HG03571 (cell line): ENCODE measurements around the gene TRAPPC2.
A peak's percentile ranks its signal among the peaks of the same experiment; 100 is the strongest.
"Not testable (repeated sequence)": the region's sequence is repeated elsewhere in the genome, so short reads cannot be mapped to it uniquely, and the experiment has no call there.

Experiments
- ATAC-seq: cut with Tn5 transposase; IDR thresholded peaks from one replicate; pipeline ENCODE4 v1.9.1; 2021; ENCODE audit not compliant: unreplicated experiment

The TRAPPC2 gene

DNA sequence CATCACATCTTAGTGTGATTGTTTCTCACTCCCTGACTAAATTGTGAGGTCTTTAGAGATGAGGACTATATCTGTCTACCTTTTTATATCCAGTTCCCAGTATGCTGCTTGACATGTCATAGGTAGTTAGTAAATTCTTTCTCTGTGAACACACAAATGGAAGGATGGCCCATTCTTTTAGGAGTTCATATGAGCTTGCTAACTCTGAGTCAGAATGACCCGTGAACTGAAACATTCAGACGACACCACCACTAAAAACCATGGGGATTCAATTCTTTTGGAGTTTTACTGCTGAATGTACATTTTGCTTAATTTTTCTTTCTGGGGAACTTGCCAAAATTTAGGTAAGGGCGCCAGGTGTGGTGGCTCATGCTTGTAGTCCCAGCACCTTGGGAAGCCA lies 14.1 kb upstream of the TRAPPC2 start:
- ATAC-seq: no peak

- no peak for ATAC-seq
Observed at GRCh38 chrX:13747836-13748235, 13.4 kb upstream of the TRAPPC2 start.

DNA sequence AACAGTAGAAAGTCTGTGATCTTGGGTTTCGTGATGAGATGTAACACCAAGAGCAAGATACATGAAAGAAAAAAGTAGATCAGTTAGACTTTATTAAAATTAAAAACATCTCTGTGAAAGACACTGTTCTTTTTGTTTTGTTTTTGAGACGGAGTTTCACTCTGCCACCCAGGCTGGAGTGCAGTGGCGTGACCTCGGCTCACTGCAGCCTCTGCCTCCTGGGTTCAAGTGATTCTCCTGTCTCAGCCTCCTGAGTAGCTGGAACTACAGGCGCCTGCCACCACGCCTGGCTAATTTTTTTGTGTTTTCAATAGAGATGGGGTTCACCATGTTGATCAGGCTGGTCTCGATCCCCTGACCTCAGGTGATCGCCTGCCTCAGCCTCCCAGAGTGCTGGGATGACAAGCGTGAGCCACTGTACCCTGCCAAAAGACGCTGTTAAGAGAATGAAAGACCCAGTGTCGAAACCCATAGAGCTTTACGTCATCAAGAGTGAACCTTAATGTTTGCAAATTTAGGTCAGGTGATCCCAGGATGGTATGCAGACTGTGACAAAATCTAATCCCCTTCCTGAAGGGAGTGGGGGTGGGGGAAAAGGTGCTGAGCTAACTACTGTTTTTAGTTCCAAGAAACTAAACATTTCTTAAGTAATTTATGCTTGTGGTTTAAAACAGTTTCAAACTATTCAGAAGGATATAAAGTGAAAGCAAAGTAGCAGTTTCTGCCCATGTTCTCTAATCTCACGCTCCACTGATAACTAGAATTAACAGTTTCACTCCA lies 8.2 kb upstream of the TRAPPC2 start:
- ATAC-seq: peak; percentile 92

- ATAC-seq: no peak
Observed at GRCh38 chrX:13741695-13742094, 7.3 kb upstream of the TRAPPC2 start.

DNA sequence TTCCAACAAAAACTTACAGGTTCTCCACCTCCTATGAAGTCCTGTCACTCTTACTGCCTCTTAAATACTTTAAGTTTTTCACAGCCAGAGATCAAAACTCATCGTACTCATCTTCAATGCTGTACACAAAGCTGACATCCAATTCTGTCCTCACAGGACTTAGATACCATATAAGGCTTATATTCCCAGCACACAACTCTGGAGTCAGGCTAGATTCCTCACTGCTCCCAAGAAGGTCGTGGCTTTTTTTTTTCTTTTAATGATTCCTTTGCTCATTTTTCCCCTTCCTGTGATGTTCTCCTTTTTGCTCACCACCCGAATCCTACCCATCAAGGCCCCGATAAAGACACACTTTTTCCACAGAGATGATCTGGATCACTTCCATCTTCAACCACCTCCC lies 914 bp downstream of the TRAPPC2 start:
- no peak for ATAC-seq

- ATAC-seq: no peak
Observed at GRCh38 chrX:13732246-13733067, 2.0 kb downstream of the TRAPPC2 start.

GRCh38 chrX:13730523-13730922 lies 3.9 kb downstream of the TRAPPC2 start:
- not testable (repeated sequence) for ATAC-seq

DNA sequence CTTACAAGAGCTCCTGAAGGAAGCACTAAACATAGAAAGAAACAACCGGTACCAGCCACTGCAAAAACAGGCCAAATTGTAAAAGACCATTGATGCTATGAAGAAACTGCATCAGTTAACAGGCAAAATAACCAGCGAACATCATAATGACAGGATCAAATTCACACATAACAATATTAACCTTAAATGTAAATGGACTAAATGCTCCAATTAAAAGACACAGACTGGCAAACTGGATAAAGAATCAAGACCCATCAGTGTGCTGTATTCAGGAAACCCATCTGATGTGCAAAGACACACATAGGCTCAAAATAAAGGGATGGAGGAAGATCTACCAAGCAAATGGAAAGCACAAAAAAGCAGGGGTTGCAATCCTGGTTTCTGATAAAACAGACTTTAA lies 7.8 kb downstream of the TRAPPC2 start:
- not testable (repeated sequence) for ATAC-seq

DNA sequence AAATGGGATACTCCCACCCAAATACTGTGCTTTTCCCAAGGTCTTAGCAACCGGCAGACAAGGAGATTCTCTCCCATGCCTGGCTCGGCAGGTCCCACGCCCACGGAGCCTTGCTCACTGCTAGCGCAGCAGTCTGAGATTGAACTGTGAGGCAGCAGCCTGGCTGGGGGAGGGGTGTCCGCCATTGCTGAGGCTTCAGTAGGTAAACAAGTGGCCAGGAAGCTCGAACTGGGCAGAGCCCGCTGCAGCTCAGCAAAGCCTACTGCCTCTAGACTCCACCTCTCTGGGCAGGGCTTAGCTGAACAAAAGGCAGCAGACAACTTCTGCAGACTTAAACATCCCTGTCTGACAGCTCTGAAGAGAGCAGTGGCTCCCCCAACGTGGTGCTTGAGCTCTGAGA lies 9.5 kb downstream of the TRAPPC2 start:
- not testable (repeated sequence) for ATAC-seq

GRCh38 chrX:13721819-13722519 lies 12.5 kb downstream of the TRAPPC2 start:
- no peak for ATAC-seq

DNA sequence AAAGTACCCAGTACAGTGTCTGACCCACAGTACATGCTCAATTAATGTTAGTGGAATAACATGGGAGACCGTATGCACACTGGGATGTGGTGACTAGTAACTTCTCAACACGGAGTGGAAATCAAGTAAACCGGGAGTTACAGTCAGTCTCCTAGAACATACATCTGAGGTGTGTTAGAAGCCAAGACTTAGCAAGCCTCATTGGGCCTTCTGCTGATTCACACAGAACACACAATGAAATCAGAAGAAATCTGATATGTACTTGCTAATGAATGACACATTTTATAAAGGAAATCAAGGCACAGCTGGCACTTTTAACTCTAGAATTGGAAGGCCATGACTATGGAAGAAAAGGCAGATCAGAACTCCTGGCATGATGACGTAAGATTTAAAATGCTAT lies 13.0 kb downstream of the TRAPPC2 start:
- ATAC-seq: no peak

DNA sequence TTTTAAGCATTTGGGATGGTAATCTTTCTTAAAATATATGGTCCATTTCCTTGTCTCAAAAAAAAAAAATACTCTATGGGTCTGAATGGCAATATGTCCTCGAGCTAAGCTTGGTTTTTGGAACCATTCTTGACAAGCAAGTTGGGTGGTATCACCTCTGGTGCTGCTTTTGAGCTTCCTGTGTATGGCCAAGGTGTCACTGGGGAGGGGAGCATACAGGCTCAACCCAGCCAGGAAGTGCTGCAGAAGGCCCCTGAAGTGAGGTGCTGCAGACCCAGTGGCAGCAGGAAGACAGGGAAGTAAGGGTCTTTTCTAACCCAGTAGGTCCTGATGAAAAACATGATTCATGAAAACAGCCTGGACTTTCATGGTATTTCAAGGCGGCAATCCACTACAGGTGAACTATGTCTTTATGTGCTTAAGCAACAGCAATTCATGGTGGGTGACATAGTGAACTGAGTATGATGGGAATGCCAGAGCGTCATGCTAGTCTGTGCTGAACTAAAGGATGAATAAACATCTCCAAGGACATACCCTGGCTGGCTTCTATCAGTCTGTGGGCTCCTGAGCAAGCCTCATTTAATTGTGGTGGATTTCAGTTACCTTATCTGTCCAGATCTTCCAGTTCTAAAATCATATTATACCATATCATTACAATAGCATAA lies 15.1 kb downstream of the TRAPPC2 start:
- no peak for ATAC-seq

- no peak for ATAC-seq
Observed at GRCh38 chrX:13717700-13718472, 16.5 kb downstream of the TRAPPC2 start.

DNA sequence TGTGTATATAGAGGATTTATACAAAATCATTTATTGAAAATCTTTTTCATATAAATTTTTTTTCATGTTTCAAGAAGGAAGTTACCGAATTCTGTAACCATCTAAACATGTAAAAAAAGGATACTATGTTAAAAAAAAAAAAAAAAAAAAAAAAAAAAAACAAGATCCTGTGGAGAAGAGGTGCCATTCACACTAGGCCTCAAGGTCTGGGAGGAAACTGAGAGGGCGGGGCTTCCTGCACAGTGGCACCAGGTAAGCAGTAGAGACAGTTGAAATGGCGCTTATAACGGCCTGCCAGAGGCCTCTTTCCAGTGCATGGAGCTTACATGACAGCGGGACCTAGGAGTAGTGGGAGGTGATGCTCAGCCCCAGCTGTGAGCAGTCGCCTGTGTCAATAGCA lies 17.5 kb downstream of the TRAPPC2 start:
- no peak for ATAC-seq

DNA sequence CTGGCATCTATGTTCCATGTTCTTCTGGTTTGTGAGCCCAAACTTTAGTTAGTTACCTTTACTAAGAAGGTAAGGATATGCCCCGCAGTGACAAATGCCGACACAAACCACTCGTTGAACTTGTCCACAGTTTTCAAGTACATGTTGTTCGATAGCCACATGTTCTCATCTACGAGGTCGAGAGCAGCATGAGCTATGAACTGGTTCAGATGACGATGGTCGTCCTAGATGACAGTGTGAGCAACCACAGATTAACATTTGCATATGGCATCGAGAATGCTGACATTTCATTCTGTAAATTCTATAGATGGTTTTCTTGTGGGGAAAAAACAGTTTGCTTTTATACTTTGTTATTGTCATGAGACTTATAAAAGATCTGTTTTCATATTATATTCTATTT lies 18.0 kb downstream of the TRAPPC2 start:
- ATAC-seq: no peak

- ATAC-seq: no peak
Observed at GRCh38 chrX:13711141-13711540, 23.3 kb downstream of the TRAPPC2 start.

DNA sequence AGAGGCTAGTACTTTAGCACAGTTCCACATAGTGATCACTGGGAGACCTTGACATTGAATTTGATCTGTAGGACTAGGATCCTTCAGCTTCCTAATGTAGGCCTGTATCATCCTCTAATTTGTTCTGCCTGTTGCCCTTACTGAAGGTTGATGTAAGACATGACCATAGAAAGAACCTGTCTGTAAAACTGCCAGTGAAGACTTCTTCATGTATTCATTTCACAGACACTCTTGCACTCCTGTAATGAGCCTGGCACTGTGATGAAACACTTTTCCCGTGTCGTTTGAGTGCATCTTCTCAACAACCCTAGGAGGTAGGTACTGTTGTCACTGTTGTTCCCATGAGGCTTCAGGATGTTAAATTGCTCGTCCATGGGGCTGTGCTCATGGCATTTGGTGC lies 30.8 kb downstream of the TRAPPC2 start:
- no peak for ATAC-seq

- no peak for ATAC-seq
Observed at GRCh38 chrX:13703135-13703534, 31.3 kb downstream of the TRAPPC2 start.

DNA sequence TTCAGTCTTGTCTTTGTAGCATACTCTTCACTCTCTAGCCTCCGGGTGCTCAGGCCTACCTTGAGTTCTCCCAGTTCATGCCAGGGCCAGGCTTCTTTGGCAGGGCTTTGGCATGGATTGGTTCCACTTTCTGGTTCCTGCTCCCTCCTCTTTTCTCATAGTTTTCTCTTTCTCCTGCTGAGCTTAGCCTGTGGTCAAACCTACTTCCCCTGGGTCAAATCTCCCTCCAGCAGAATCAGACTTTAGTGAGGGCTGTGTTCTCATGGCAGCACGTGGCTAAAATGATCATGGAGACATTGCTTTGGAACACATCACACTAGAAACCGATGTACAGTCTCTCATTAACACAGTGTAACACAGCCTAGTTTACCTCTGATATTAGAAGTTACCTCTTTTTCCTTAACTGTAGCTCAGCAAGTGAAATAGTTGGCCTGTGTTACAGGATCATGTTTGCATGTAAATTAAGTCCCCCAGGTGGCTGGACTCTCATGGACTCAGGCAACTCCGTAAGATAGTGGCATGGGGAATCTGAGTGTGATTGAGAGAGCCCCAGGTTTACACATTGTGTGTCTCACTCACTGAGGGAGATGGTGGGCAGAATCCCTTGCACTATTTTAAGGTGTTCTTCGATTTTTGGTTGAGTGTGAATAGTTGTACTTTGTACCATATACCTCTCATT lies 32.2 kb downstream of the TRAPPC2 start:
- ATAC-seq: no peak

DNA sequence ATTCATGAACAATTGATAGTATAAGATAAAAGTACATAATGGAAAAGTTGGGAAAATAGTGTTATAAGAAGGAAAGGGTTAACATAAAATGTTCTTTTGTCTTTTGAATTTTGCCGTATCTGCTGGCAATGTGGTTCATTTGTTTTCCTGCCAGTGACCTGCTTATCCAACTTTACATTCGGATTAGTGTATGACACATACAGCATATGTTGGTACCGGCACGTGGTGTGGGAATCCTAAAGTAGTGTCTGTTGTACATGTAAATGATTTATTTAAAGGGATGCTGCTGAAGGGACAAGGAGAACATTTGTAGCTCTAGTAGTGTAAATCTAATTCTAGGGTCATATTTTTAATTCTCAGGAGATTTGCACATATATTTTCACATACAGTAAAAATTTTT lies 34.0 kb downstream of the TRAPPC2 start:
- ATAC-seq: no peak
